PC-9 (cell line): ENCODE data around the gene RNF157.

Experiments
- EZH2 ChIP-seq: fragments of 200-600 bp; sonication (generic); IDR thresholded peaks from 2 replicates; pipeline ENCODE4 v1.8.0; 2017; ENCODE audit warnings: antibody characterized with exemption, low read depth
- TF ChIP-seq, protein P1 (sequence below): fragments of 200-600 bp; sonication (generic); conservative IDR thresholded peaks from 2 replicates; pipeline ENCODE4 v1.6.1; 2017; ENCODE audit warnings: mixed run types, antibody characterized with exemption, mild to moderate bottlenecking, moderate library complexity

- TF ChIP-seq EZH2, result no peak
- TF ChIP-seq, protein P1, sequence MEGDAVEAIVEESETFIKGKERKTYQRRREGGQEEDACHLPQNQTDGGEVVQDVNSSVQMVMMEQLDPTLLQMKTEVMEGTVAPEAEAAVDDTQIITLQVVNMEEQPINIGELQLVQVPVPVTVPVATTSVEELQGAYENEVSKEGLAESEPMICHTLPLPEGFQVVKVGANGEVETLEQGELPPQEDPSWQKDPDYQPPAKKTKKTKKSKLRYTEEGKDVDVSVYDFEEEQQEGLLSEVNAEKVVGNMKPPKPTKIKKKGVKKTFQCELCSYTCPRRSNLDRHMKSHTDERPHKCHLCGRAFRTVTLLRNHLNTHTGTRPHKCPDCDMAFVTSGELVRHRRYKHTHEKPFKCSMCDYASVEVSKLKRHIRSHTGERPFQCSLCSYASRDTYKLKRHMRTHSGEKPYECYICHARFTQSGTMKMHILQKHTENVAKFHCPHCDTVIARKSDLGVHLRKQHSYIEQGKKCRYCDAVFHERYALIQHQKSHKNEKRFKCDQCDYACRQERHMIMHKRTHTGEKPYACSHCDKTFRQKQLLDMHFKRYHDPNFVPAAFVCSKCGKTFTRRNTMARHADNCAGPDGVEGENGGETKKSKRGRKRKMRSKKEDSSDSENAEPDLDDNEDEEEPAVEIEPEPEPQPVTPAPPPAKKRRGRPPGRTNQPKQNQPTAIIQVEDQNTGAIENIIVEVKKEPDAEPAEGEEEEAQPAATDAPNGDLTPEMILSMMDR, result no peak
These were observed 42.4 kb downstream of the RNF157 start for GRCh38 chr17:76197911-76198310.
